ENCODE measurements around the gene ABLIM2. TPM values are rescaled to one million over a fixed set of nuclear protein-coding genes. Genes with fewer than 3 reads are reported as not detected.

ABLIM2 gene
- total RNA-seq, 1 experiment from 2014 or later: 6.1 TPM

DNA sequence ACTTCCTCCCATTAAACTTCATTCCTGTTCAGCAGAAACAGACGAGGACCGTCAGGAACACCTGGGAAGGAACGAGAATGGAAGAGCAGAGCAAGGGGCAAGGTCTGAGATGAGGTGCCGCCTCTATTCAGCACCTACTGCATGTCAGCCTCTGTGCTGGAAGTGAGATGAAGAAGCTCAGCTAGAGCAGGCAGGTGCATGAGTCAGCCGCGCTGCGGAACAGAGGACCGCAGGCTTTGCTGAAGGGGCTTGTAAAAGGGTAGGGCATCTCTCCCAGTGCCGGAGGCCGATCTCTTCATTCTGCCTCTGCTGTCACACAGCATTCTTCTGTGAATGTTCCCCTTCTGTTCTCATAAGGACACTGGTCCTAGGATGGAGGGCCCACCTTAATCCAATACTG lies 6.1 kb upstream of the ABLIM2 start:
- ChIA-PET RAD21 (ENCODE audit: low non-redundant PET in 1 of 2, low total read pairs in 2 of 2, uncharacterized antibody in 2 of 2, unreplicated experiment in 2 of 2) (no interaction called here), POLR2A (no interaction called here), CTCF (no interaction called here)
- no peak overlapping the region for H3K9ac ChIP-seq (ENCODE audit: low read length)
- intact Hi-C loops (cut with micrococcal nuclease): no loop called here
- no TSS peak for BruUV-seq (replicated peaks)
- ATAC-seq: no peak
- H3K4me3 ChIP-seq (replicated peaks in 1 of 2; ENCODE audit: low read depth in 1 of 2, low read length in 2 of 2): no peak overlapping the region
- H3K27me3 ChIP-seq (ENCODE audit: insufficient read depth, low read length): no peaks in the 10 kb centered on the region
- H3K27ac ChIP-seq (ENCODE audit: low read depth, low read length): no peak overlapping the region
- H4K20me1 ChIP-seq (ENCODE audit: insufficient read depth): no peaks in the 10 kb centered on the region
- peak overlapping the region; percentile 39 for H3K4me2 ChIP-seq (ENCODE audit: low read length)
- peaks cover 0 to 9% of the 10 kb centered on the region in 2 experiments; a peak in 1 of 4 replicates for H3K9me3 ChIP-seq (ENCODE audit: control insufficient read depth in 1 of 2, insufficient read depth in 1 of 2, low read depth in 1 of 2, low read length in 2 of 2)
- H3K4me1 ChIP-seq (ENCODE audit: control insufficient read depth in 1 of 2, insufficient read depth in 2 of 2, low read length in 2 of 2): peaks cover 2 to 12% of the 10 kb centered on the region in 2 experiments; a peak in 3 of 4 replicates
- TF ChIP-seq EZH2 (IDR thresholded peaks at IDR 0.05): no peak
- TF ChIP-seq JUND (IDR thresholded peaks at IDR 0.05): no peak
- no peak for TF ChIP-seq RAD21 (IDR thresholded peaks at IDR 0.05; ENCODE audit: low read depth)
- TF ChIP-seq, protein P1, sequence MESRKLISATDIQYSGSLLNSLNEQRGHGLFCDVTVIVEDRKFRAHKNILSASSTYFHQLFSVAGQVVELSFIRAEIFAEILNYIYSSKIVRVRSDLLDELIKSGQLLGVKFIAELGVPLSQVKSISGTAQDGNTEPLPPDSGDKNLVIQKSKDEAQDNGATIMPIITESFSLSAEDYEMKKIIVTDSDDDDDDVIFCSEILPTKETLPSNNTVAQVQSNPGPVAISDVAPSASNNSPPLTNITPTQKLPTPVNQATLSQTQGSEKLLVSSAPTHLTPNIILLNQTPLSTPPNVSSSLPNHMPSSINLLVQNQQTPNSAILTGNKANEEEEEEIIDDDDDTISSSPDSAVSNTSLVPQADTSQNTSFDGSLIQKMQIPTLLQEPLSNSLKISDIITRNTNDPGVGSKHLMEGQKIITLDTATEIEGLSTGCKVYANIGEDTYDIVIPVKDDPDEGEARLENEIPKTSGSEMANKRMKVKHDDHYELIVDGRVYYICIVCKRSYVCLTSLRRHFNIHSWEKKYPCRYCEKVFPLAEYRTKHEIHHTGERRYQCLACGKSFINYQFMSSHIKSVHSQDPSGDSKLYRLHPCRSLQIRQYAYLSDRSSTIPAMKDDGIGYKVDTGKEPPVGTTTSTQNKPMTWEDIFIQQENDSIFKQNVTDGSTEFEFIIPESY (IDR thresholded peaks at IDR 0.05; ENCODE audit: extremely low read depth, insufficient replicate concordance, low read length): no peak
- TF ChIP-seq, protein P2, sequence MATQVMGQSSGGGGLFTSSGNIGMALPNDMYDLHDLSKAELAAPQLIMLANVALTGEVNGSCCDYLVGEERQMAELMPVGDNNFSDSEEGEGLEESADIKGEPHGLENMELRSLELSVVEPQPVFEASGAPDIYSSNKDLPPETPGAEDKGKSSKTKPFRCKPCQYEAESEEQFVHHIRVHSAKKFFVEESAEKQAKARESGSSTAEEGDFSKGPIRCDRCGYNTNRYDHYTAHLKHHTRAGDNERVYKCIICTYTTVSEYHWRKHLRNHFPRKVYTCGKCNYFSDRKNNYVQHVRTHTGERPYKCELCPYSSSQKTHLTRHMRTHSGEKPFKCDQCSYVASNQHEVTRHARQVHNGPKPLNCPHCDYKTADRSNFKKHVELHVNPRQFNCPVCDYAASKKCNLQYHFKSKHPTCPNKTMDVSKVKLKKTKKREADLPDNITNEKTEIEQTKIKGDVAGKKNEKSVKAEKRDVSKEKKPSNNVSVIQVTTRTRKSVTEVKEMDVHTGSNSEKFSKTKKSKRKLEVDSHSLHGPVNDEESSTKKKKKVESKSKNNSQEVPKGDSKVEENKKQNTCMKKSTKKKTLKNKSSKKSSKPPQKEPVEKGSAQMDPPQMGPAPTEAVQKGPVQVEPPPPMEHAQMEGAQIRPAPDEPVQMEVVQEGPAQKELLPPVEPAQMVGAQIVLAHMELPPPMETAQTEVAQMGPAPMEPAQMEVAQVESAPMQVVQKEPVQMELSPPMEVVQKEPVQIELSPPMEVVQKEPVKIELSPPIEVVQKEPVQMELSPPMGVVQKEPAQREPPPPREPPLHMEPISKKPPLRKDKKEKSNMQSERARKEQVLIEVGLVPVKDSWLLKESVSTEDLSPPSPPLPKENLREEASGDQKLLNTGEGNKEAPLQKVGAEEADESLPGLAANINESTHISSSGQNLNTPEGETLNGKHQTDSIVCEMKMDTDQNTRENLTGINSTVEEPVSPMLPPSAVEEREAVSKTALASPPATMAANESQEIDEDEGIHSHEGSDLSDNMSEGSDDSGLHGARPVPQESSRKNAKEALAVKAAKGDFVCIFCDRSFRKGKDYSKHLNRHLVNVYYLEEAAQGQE (IDR thresholded peaks at IDR 0.05; ENCODE audit: low read depth): no peak
- H3K79me2 ChIP-seq (ENCODE audit: insufficient read depth, low read length): no peaks in the 10 kb centered on the region
- H3K9me2 ChIP-seq (ENCODE audit: insufficient read depth): no peaks in the 10 kb centered on the region
- no peak for DNase-seq (ENCODE audit: low read depth, low spot score)
- no peak overlapping the region for H2AFZ ChIP-seq (ENCODE audit: low read depth, low read length, poor library complexity, severe bottlenecking)
- no peaks in the 10 kb centered on the region for H3K36me3 ChIP-seq (ENCODE audit: control insufficient read depth in 1 of 2, insufficient read depth in 2 of 2, low read length in 2 of 2)
